SK-N-SH (cell line): ENCODE data around the gene ATR. TPM values are rescaled to one million over a fixed set of nuclear protein-coding genes. Genes with fewer than 3 reads are reported as not detected.
"Not testable (repeated sequence)": the region's sequence is repeated elsewhere in the genome, so short reads cannot be mapped to it uniquely, and the experiment has no call there.

ENCODE experiments used
- CTCF ChIA-PET: fragments of 300-600, 350-600 bp; formaldehyde crosslinking; extraction: SDS; loops from one replicate; lab custom pipeline; 2021; lab: Yijun Ruan, JAX
- POLR2A ChIA-PET: fragments of 350-600 bp; sonication (Branson Sonifier 250); formaldehyde crosslinking; extraction: SDS; loops from one replicate; lab custom pipeline; 2020; ENCODE audit warnings: antibody characterized with exemption, inconsistent platforms; lab: Yijun Ruan, JAX
- DNase-seq: peaks from one replicate; pipeline ENCODE4 v3.0.0; 2012
- H2AFZ ChIP-seq: fragments of 200-600 bp; sonication (generic); 2 replicates; pipeline ENCODE4 v1.8.1; 2016; ENCODE audit warnings: antibody characterized with exemption, mild to moderate bottlenecking, low read depth
- H3F3A ChIP-seq: fragments of 200-600 bp; sonication (generic); replicated peaks from 2 replicates; pipeline ENCODE3; 2016; ENCODE audit warnings: antibody characterized with exemption, mild to moderate bottlenecking; ENCODE audit not compliant: insufficient read depth
- H3K27ac ChIP-seq, 2 experiments: fragments of 200-500 bp in 1 of 2; fragments of 200-600 bp in 1 of 2; sonication (Bioruptor generic) in 1 of 2; sonication (generic), shearing (Covaris generic) in 1 of 2; 2 replicates each; pipeline versions ENCODE4 v1.5.1 to v1.6.1; 2014 to 2016; ENCODE audit warnings: low read depth in 2 of 2, inconsistent platforms in 1 of 2, low read length in 1 of 2, mild to moderate bottlenecking in 1 of 2, mixed read lengths in 1 of 2
- H3K27me3 ChIP-seq: fragments of 200-600 bp; sonication (generic), shearing (Covaris generic); 2 replicates; pipeline ENCODE4 v1.6.1; 2016; ENCODE audit warnings: mixed run types; ENCODE audit not compliant: insufficient read depth
- H3K36me3 ChIP-seq, 2 experiments: fragments of 200-500 bp in 1 of 2; fragments of 200-600 bp in 1 of 2; sonication (Bioruptor generic) in 1 of 2; sonication (generic) in 1 of 2; replicated peaks in 1 of 2; 2 replicates each; pipeline versions ENCODE3 to v1.5.1; 2014 to 2016; ENCODE audit warnings: low read length in 1 of 2, mild to moderate bottlenecking in 1 of 2; ENCODE audit not compliant: insufficient read depth in 2 of 2, control insufficient read depth in 1 of 2
- H3K4me1 ChIP-seq, 2 experiments: fragments of 200-500 bp in 1 of 2; fragments of 200-600 bp in 1 of 2; sonication (Bioruptor generic) in 1 of 2; sonication (generic), shearing (Covaris generic) in 1 of 2; 2 replicates each; pipeline versions ENCODE4 v1.5.1 to v1.6.1; 2014 to 2016; ENCODE audit warnings: low read depth in 1 of 2, low read length in 1 of 2, mixed run types in 1 of 2; ENCODE audit not compliant: insufficient read depth in 2 of 2, control insufficient read depth in 1 of 2
- H3K4me2 ChIP-seq: fragments of 200-600 bp; sonication (generic), shearing (Covaris generic); 2 replicates; pipeline ENCODE4 v1.6.1; 2017; ENCODE audit warnings: mixed run types
- H3K4me3 ChIP-seq, 2 experiments: fragments of 200-500 bp in 1 of 2; fragments of 200-600 bp in 1 of 2; sonication (Bioruptor generic) in 1 of 2; sonication (generic), shearing (Covaris generic) in 1 of 2; 2 replicates each; pipeline versions ENCODE4 v1.5.1 to v1.8.1; 2014 to 2016; ENCODE audit warnings: low read depth in 2 of 2, inconsistent platforms in 1 of 2, low read length in 1 of 2, mild to moderate bottlenecking in 1 of 2, mixed read lengths in 1 of 2, moderate library complexity in 1 of 2
- H3K79me2 ChIP-seq: fragments of 200-600 bp; sonication (generic); 2 replicates; pipeline ENCODE4 v1.8.1; 2017; ENCODE audit warnings: mild to moderate bottlenecking; ENCODE audit not compliant: insufficient read depth
- H3K9ac ChIP-seq: fragments of 200-600 bp; sonication (generic); 2 replicates; pipeline ENCODE4 v1.6.1; 2017; ENCODE audit warnings: mixed run types
- H3K9me2 ChIP-seq: fragments of 200-600 bp; sonication (generic); 2 replicates; pipeline ENCODE4 v1.6.1; 2017; ENCODE audit warnings: mixed run types
- H3K9me3 ChIP-seq: fragments of 200-600 bp; sonication (generic); 2 replicates; pipeline ENCODE4 v1.6.1; 2017; ENCODE audit warnings: mixed run types, mild to moderate bottlenecking, moderate library complexity
- H4K20me1 ChIP-seq: fragments of 200-600 bp; sonication (generic); 2 replicates; pipeline ENCODE4 v1.6.1; 2017; ENCODE audit warnings: mild to moderate bottlenecking, mixed run types; ENCODE audit not compliant: insufficient read depth
- ELF1 ChIP-seq: IDR thresholded peaks from 2 replicates; pipeline ENCODE4 v1.4.0; 2012
- EP300 ChIP-seq, 2 experiments: IDR thresholded peaks; 2 replicates each; pipeline versions ENCODE4 v1.4.0 to v1.6.1; 2012; ENCODE audit warnings: borderline replicate concordance in 1 of 2, low read depth in 1 of 2, low read length in 1 of 2
- IRF3 ChIP-seq: fragments of 150-350 bp; IDR thresholded peaks from 2 replicates; pipeline ENCODE4 v1.6.1; 2016; ENCODE audit warnings: mild to moderate bottlenecking, low read depth, low read length
- JUND ChIP-seq: IDR thresholded peaks from 2 replicates; pipeline ENCODE4 v1.4.0; 2012
- MXI1 ChIP-seq: IDR thresholded peaks from 2 replicates; pipeline ENCODE4 v1.6.1; 2012; ENCODE audit warnings: mild to moderate bottlenecking, low read depth, low read length, improper control_type of control experiment
- NFIC ChIP-seq: IDR thresholded peaks from 2 replicates; pipeline ENCODE4 v1.4.0; 2012; ENCODE audit warnings: borderline replicate concordance
- PBX3 ChIP-seq: IDR thresholded peaks from 2 replicates; pipeline ENCODE4; 2012
- RCOR1 ChIP-seq: fragments of 150-350 bp; IDR thresholded peaks from 2 replicates; pipeline ENCODE4 v1.6.1; 2017; ENCODE audit warnings: antibody characterized with exemption, low read length
- RFX5 ChIP-seq: IDR thresholded peaks from 2 replicates; pipeline ENCODE4 v1.6.1; 2012; ENCODE audit warnings: mild to moderate bottlenecking, improper control_type of control experiment, low read length
- SIN3A ChIP-seq: IDR thresholded peaks from 2 replicates; pipeline ENCODE4 v1.6.1; 2012; ENCODE audit warnings: low read depth, mild to moderate bottlenecking, low read length, moderate library complexity, borderline replicate concordance
- SMC3 ChIP-seq: IDR thresholded peaks from 2 replicates; pipeline ENCODE4 v1.6.1; 2012; ENCODE audit warnings: low read depth, low read length, improper control_type of control experiment
- TAF1 ChIP-seq: IDR thresholded peaks from 2 replicates; pipeline ENCODE4 v1.6.1; 2012; ENCODE audit warnings: low read depth, mild to moderate bottlenecking, low read length, moderate library complexity, borderline replicate concordance
- TCF12 ChIP-seq: IDR thresholded peaks from 2 replicates; pipeline ENCODE4 v1.4.0; 2012
- TEAD4 ChIP-seq: IDR thresholded peaks from 2 replicates; pipeline ENCODE4 v1.4.0; 2012; ENCODE audit warnings: mild to moderate bottlenecking, borderline replicate concordance; ENCODE audit not compliant: insufficient read depth
- USF1 ChIP-seq: IDR thresholded peaks from 2 replicates; pipeline ENCODE4 v1.4.0; 2012; ENCODE audit warnings: low read depth, borderline replicate concordance
- YY1 ChIP-seq: IDR thresholded peaks from 2 replicates; pipeline ENCODE4 v1.4.0; 2012; ENCODE audit warnings: low read depth, mild to moderate bottlenecking
- WGBS: methylation state at CpG from one replicate; pipeline ENCODE4 v1.1.6; 2017; ENCODE audit warnings: low lambda C conversion rate; 5-methylcytosine and 5-hydroxymethylcytosine counted together
- polyA plus RNA-seq, 3 experiments: library from polyadenylated mRNA; depleted of rRNA; stranded (reverse); fragments of >200 nt; gene quantifications; 2 replicates each; pipeline ENCODE4 v1.2.3, GENCODE V29; 2012

Gene ATR
- polyA plus RNA-seq, 1 of the 3 experiments (the other 2 are of a cell fraction), result 7.3 TPM

GRCh38 chr3:142552579-142552978 lies 26.0 kb downstream of the ATR start:
- H2AFZ ChIP-seq, H3K9me2 ChIP-seq, H4K20me1 ChIP-seq, POLR2A ChIA-PET, H3K27ac ChIP-seq, H3K4me3 ChIP-seq, DNase-seq, H3K9me3 ChIP-seq, H3K4me1 ChIP-seq, H3K27me3 ChIP-seq, H3K4me2 ChIP-seq, H3K79me2 ChIP-seq, H3K9ac ChIP-seq: not testable (repeated sequence)
- peaks cover 47 to 70% of the 10 kb centered on the region in 2 experiments for H3K36me3 ChIP-seq
- WGBS, result 100% methylated on average over 1 of the region's 1 CpG
- H3F3A ChIP-seq, result peaks cover 12% of the 10 kb centered on the region
- CTCF ChIA-PET, result interaction anchor here (1.4 kb wide), 1 partner anchor 35 kb away, joined by 3 read pairs; no protein-coding TSS in a partner anchor

- Histone ChIP-seq H3K79me2 (no peaks in the 10 kb centered on the region), H3K9me3 (no peaks in the 10 kb centered on the region), H3K27ac (no peak overlapping the region), H4K20me1 (no peaks in the 10 kb centered on the region), H3K9me2 (no peaks in the 10 kb centered on the region), H3K36me3 (peaks cover 42 to 65% of the 10 kb centered on the region in 2 experiments), H3K4me1 (no peaks in the 10 kb centered on the region; a peak in 1 of 4 replicates), H3K27me3 (no peaks in the 10 kb centered on the region), H3K4me2 (no peak overlapping the region), H2AFZ (no peak overlapping the region), H3K9ac (no peak overlapping the region), H3K4me3 (no peak overlapping the region), H3F3A (peaks cover 5% of the 10 kb centered on the region)
- ChIA-PET POLR2A (no interaction called here), CTCF (no interaction called here)
- TF ChIP-seq NFIC, result no peak
- no peak for TF ChIP-seq RFX5
- TF ChIP-seq SIN3A, result no peak
- no peak for TF ChIP-seq TEAD4
- TF ChIP-seq RCOR1, result no peak
- no peak for DNase-seq
- WGBS, result 96% methylated on average over 7 of the region's 7 CpGs
Observed at GRCh38 chr3:142549986-142550385, 28.5 kb downstream of the ATR start.

- Histone ChIP-seq H3K4me1 (no peaks in the 10 kb centered on the region; a peak in 1 of 4 replicates), H3K9ac (no peak overlapping the region), H4K20me1 (no peaks in the 10 kb centered on the region), H2AFZ (no peak overlapping the region), H3K27ac (no peak overlapping the region), H3K27me3 (no peaks in the 10 kb centered on the region), H3K9me2 (no peaks in the 10 kb centered on the region), H3K4me2 (no peak overlapping the region), H3K79me2 (no peaks in the 10 kb centered on the region), H3F3A (no peaks in the 10 kb centered on the region), H3K9me3 (no peaks in the 10 kb centered on the region), H3K36me3 (peaks cover 49 to 52% of the 10 kb centered on the region in 2 experiments), H3K4me3 (no peak overlapping the region)
- no peak for DNase-seq
- TF ChIP-seq NFIC, result no peak
- no peak for TF ChIP-seq TEAD4
- no peak for TF ChIP-seq MXI1
- TF ChIP-seq EP300 (IDR thresholded peaks at IDR 0.05; ENCODE audit: borderline replicate concordance in 1 of 2, low read depth in 1 of 2, low read length in 1 of 2), result no peak
- TF ChIP-seq TCF12, result no peak
- TF ChIP-seq JUND, result no peak
- TF ChIP-seq RCOR1, result no peak
- no peak for TF ChIP-seq SMC3
- TF ChIP-seq USF1, result no peak
- TF ChIP-seq TAF1, result no peak
- TF ChIP-seq ELF1, result no peak
- TF ChIP-seq YY1, result no peak
- no peak for TF ChIP-seq RFX5
- no peak for TF ChIP-seq SIN3A
- TF ChIP-seq IRF3, result no peak
- TF ChIP-seq PBX3, result no peak
- ChIA-PET CTCF (no interaction called here), POLR2A (no interaction called here)
- 92% methylated on average over 5 of the region's 5 CpGs for WGBS
Observed at GRCh38 chr3:142543307-142543706, 35.2 kb downstream of the ATR start.
